ENCODE measurements around the gene CHRFAM7A. TPM values are rescaled to one million over a fixed set of nuclear protein-coding genes. Genes with fewer than 3 reads are reported as not detected.
"Not testable (repeated sequence)": the region's sequence is repeated elsewhere in the genome, so short reads cannot be mapped to it uniquely, and the experiment has no call there.

Gene CHRFAM7A
- total and polyA plus RNA-seq, 2 of the 8 experiments (the other 6 are each of a cell fraction or from before 2014, with no cell fraction given), result 3.1 to 3.3 TPM

DNA sequence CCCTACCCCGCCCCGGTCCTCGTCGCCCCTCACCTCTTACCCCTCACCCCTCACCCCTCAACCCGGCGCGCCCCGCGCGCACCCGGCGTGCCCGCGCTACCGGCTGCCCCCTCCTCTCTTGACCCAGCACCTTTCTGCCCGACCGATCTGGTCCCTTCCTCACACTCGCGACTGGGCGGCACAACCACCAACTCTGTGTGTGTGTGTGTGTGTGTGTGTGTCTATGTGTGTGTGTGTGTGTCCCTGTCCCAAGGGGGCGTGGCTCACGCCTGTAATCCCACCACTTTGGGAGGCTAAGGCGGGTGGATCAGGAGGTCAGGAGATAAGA, 288 bp upstream of the CHRFAM7A start:
- H3K14ac ChIP-seq (ENCODE audit: insufficient read length); H4K20me1 ChIP-seq (replicated peaks in 1 of 2; ENCODE audit: control insufficient read depth in 1 of 2, insufficient read depth in 2 of 2, low read length in 2 of 2); H3K9me3 ChIP-seq (ENCODE audit: insufficient read depth in 2 of 2, low read depth in 1 of 2, low read length in 1 of 2); H4K5ac ChIP-seq (ENCODE audit: insufficient read length, low read depth, low read length); FAIRE-seq; H3K79me2 ChIP-seq (ENCODE audit: control insufficient read depth in 1 of 2, insufficient read depth in 2 of 2, low read length in 2 of 2); H3K79me1 ChIP-seq (ENCODE audit: low read depth, low read length); H3K4me3 ChIP-seq (ENCODE audit: extremely low read depth in 1 of 4, insufficient read depth in 2 of 4, low read depth in 3 of 4, low read length in 4 of 4); H2AFZ ChIP-seq (ENCODE audit: low read length); H3K4me1 ChIP-seq (replicated peaks in 1 of 4; ENCODE audit: control insufficient read depth in 3 of 4, insufficient read depth in 4 of 4, low read length in 3 of 4); CTCF ChIA-PET (ENCODE audit: partially characterized antibody); DNase-seq (ENCODE audit: low read depth in 1 of 2, low spot score in 2 of 2); H2BK15ac ChIP-seq (ENCODE audit: low read length); H3K27ac ChIP-seq (ENCODE audit: low read depth, low read length); H2AK5ac ChIP-seq (ENCODE audit: low read depth, low read length); H3K18ac ChIP-seq (ENCODE audit: extremely low read depth, low read length); H3K23ac ChIP-seq (ENCODE audit: insufficient read length); H2BK20ac ChIP-seq (ENCODE audit: low read length); H3K23me2 ChIP-seq (ENCODE audit: low read depth, low read length); H3K36me3 ChIP-seq (ENCODE audit: control insufficient read depth in 2 of 4, insufficient read depth in 4 of 4, low read length in 3 of 4); H4K8ac ChIP-seq (ENCODE audit: extremely low read depth, insufficient read depth, low read length); H2BK120ac ChIP-seq (replicated peaks; ENCODE audit: low read depth, low read length); H3K56ac ChIP-seq (replicated peaks; ENCODE audit: insufficient read length, low read depth, low read length); H3K9ac ChIP-seq (replicated peaks in 1 of 4; ENCODE audit: extremely low read depth in 1 of 4, low read depth in 3 of 4, low read length in 3 of 4); H3K4ac ChIP-seq (replicated peaks; ENCODE audit: insufficient read length, low read depth, low read length); H2BK5ac ChIP-seq (ENCODE audit: low read depth, low read length); H3K4me2 ChIP-seq (ENCODE audit: insufficient read depth in 1 of 2, low read depth in 2 of 2, low read length in 2 of 2); H2BK12ac ChIP-seq (ENCODE audit: low read depth, low read length); POLR2A ChIA-PET (ENCODE audit: partially characterized antibody); H4K91ac ChIP-seq (replicated peaks; ENCODE audit: insufficient read length, low read length); H3K27me3 ChIP-seq (replicated peaks in 1 of 4; ENCODE audit: control insufficient read depth in 3 of 4, extremely low read depth in 1 of 4, insufficient read depth in 3 of 4, low read length in 3 of 4): not testable (repeated sequence)
- no CpG with 5 or more reads among the region's 23 CpGs for WGBS, 2 experiments (ENCODE audit: extremely low coverage in 1 of 2, insufficient coverage in 1 of 2, insufficient read length in 1 of 2, insufficient replicate concordance in 2 of 2, low coverage in 1 of 2, low lambda C conversion rate in 2 of 2, missing lambda C conversion rate in 1 of 2)

DNA sequence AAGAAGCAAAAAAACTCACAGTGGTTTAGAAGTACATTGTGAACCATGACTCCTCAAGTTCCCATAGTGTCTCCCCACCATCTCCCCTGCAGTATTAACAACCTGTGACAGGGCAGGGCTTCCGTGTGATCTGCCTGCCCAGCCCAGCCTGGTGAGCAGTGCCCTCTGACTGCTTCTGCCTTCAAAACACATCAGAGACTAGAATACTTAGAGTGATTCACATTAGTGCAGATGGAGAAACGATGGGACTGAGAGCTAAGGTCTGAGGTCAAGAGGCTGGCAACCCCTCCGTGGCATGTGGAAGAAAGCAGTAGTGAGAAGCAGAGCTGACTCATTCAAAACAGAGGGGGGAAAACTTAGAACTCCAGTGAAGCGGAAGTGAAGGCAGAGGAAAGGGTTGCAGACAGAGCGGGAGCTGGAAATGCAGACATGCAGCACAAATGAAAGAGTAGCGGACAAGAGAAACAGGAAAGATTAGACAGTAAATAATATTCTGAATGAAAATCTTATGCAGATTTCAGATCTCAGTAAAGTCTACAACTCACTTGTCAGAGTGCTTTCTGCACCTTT, 6.9 kb downstream of the CHRFAM7A start:
- H3K23ac ChIP-seq (ENCODE audit: insufficient read length); CTCF ChIA-PET (ENCODE audit: partially characterized antibody); H2AFZ ChIP-seq (ENCODE audit: low read length); H4K5ac ChIP-seq (ENCODE audit: insufficient read length, low read depth, low read length); H3K23me2 ChIP-seq (ENCODE audit: low read depth, low read length); H3K4me2 ChIP-seq (ENCODE audit: insufficient read depth in 1 of 2, low read depth in 2 of 2, low read length in 2 of 2); H3K14ac ChIP-seq (ENCODE audit: insufficient read length); H3K36me3 ChIP-seq (ENCODE audit: control insufficient read depth in 2 of 4, insufficient read depth in 4 of 4, low read length in 3 of 4); POLR2A ChIA-PET (ENCODE audit: partially characterized antibody); DNase-seq (ENCODE audit: low read depth in 1 of 2, low spot score in 2 of 2); H3K79me1 ChIP-seq (ENCODE audit: low read depth, low read length); H3K18ac ChIP-seq (ENCODE audit: extremely low read depth, low read length); H4K20me1 ChIP-seq (replicated peaks in 1 of 2; ENCODE audit: control insufficient read depth in 1 of 2, insufficient read depth in 2 of 2, low read length in 2 of 2); H4K91ac ChIP-seq (replicated peaks; ENCODE audit: insufficient read length, low read length); H2BK5ac ChIP-seq (ENCODE audit: low read depth, low read length); H2BK12ac ChIP-seq (ENCODE audit: low read depth, low read length); H3K9me3 ChIP-seq (ENCODE audit: insufficient read depth in 2 of 2, low read depth in 1 of 2, low read length in 1 of 2); FAIRE-seq; H3K9ac ChIP-seq (replicated peaks in 1 of 4; ENCODE audit: extremely low read depth in 1 of 4, low read depth in 3 of 4, low read length in 3 of 4); H3K4me3 ChIP-seq (ENCODE audit: extremely low read depth in 1 of 4, insufficient read depth in 2 of 4, low read depth in 3 of 4, low read length in 4 of 4); H2BK15ac ChIP-seq (ENCODE audit: low read length); H3K79me2 ChIP-seq (ENCODE audit: control insufficient read depth in 1 of 2, insufficient read depth in 2 of 2, low read length in 2 of 2); H3K27me3 ChIP-seq (replicated peaks in 1 of 4; ENCODE audit: control insufficient read depth in 3 of 4, extremely low read depth in 1 of 4, insufficient read depth in 3 of 4, low read length in 3 of 4); H4K8ac ChIP-seq (ENCODE audit: extremely low read depth, insufficient read depth, low read length); H3K27ac ChIP-seq (ENCODE audit: low read depth, low read length); H3K4ac ChIP-seq (replicated peaks; ENCODE audit: insufficient read length, low read depth, low read length); H2AK5ac ChIP-seq (ENCODE audit: low read depth, low read length); H2BK120ac ChIP-seq (replicated peaks; ENCODE audit: low read depth, low read length); H3K56ac ChIP-seq (replicated peaks; ENCODE audit: insufficient read length, low read depth, low read length); H3K4me1 ChIP-seq (replicated peaks in 1 of 4; ENCODE audit: control insufficient read depth in 3 of 4, insufficient read depth in 4 of 4, low read length in 3 of 4); H2BK20ac ChIP-seq (ENCODE audit: low read length): not testable (repeated sequence)
- no CpG with 5 or more reads among the region's 6 CpGs for WGBS, 2 experiments (ENCODE audit: extremely low coverage in 1 of 2, insufficient coverage in 1 of 2, insufficient read length in 1 of 2, insufficient replicate concordance in 2 of 2, low coverage in 1 of 2, low lambda C conversion rate in 2 of 2, missing lambda C conversion rate in 1 of 2)
